GM18517 (cell line): ENCODE measurements around the gene LAMA2.
"Not testable (repeated sequence)": the region's sequence is repeated elsewhere in the genome, so short reads cannot be mapped to it uniquely, and the experiment has no call there.

Experiments used
- ATAC-seq: cut with Tn5 transposase; IDR thresholded peaks from one replicate; pipeline ENCODE4 v1.9.1; 2021; ENCODE audit warnings: mild to moderate bottlenecking, moderate library complexity; ENCODE audit not compliant: unreplicated experiment

The LAMA2 gene

GRCh38 chr6:129069006-129069405, 186.1 kb downstream of the LAMA2 start:
- ATAC-seq: no peak

GRCh38 chr6:129073051-129073450, 190.1 kb downstream of the LAMA2 start:
- ATAC-seq: no peak

GRCh38 chr6:129073691-129074395, 190.9 kb downstream of the LAMA2 start:
- no peak for ATAC-seq

GRCh38 chr6:129084406-129084805, 201.5 kb downstream of the LAMA2 start:
- no peak for ATAC-seq

GRCh38 chr6:129088481-129088880, 205.5 kb downstream of the LAMA2 start:
- not testable (repeated sequence) for ATAC-seq

- ATAC-seq: no peak
Observed at GRCh38 chr6:129089357-129089756, 206.4 kb downstream of the LAMA2 start.

- no peak for ATAC-seq
Observed at GRCh38 chr6:129094147-129094546, 211.2 kb downstream of the LAMA2 start.

- no peak for ATAC-seq
Observed at GRCh38 chr6:129096651-129097290, 213.8 kb downstream of the LAMA2 start.

- no peak for ATAC-seq
Observed at GRCh38 chr6:129098061-129098553, 215.2 kb downstream of the LAMA2 start.

GRCh38 chr6:129099696-129100095, 216.8 kb downstream of the LAMA2 start:
- no peak for ATAC-seq

GRCh38 chr6:129100164-129100563, 217.2 kb downstream of the LAMA2 start:
- ATAC-seq: no peak

GRCh38 chr6:129102741-129103140, 219.8 kb downstream of the LAMA2 start:
- ATAC-seq: no peak

GRCh38 chr6:129104131-129104530, 221.2 kb downstream of the LAMA2 start:
- ATAC-seq: no peak

- ATAC-seq: no peak
Observed at GRCh38 chr6:129104560-129104959, 221.6 kb downstream of the LAMA2 start.

GRCh38 chr6:129105035-129105434, 222.1 kb downstream of the LAMA2 start:
- no peak for ATAC-seq

GRCh38 chr6:129105793-129106192, 222.9 kb downstream of the LAMA2 start:
- ATAC-seq: no peak

- no peak for ATAC-seq
Observed at GRCh38 chr6:129108337-129108736, 225.4 kb downstream of the LAMA2 start.

- ATAC-seq: no peak
Observed at GRCh38 chr6:129110690-129111343, 227.9 kb downstream of the LAMA2 start.

- no peak for ATAC-seq
Observed at GRCh38 chr6:129111346-129111745, 228.4 kb downstream of the LAMA2 start.

- ATAC-seq: no peak
Observed at GRCh38 chr6:129111853-129112252, 228.9 kb downstream of the LAMA2 start.

GRCh38 chr6:129112591-129112990, 229.7 kb downstream of the LAMA2 start:
- no peak for ATAC-seq

GRCh38 chr6:129113637-129114036, 230.7 kb downstream of the LAMA2 start:
- ATAC-seq: no peak
